BLaER1 (cell line): ENCODE results near the gene PLXNA4.

Source experiments
- H3K27ac ChIP-seq: shearing (Covaris generic); formaldehyde crosslinking; 2 replicates; pipeline ENCODE4 v1.8.1; 2022
- H3K27me3 ChIP-seq: shearing (Covaris generic); formaldehyde crosslinking; 2 replicates; pipeline ENCODE4 v1.8.1; 2022
- H3K36me3 ChIP-seq: shearing (Covaris generic); formaldehyde crosslinking; 2 replicates; pipeline ENCODE4 v1.8.1; 2022
- H3K4me1 ChIP-seq: shearing (Covaris generic); formaldehyde crosslinking; 2 replicates; pipeline ENCODE4 v1.8.1; 2022
- H3K4me2 ChIP-seq: shearing (Covaris generic); formaldehyde crosslinking; 2 replicates; pipeline ENCODE4 v1.8.1; 2022
- H3K4me3 ChIP-seq: shearing (Covaris generic); formaldehyde crosslinking; 2 replicates; pipeline ENCODE4 v1.8.1; 2022
- H3K9ac ChIP-seq: shearing (Covaris generic); formaldehyde crosslinking; 2 replicates; pipeline ENCODE4 v1.8.1; 2022
- H3K9me3 ChIP-seq: shearing (Covaris generic); formaldehyde crosslinking; 2 replicates; pipeline ENCODE4 v1.8.1; 2022
- H4K20me1 ChIP-seq: shearing (Covaris generic); formaldehyde crosslinking; 2 replicates; pipeline ENCODE4 v1.8.1; 2022
- Cebpa-rat ChIP-seq: shearing (Covaris generic); IDR thresholded peaks from 2 replicates; pipeline ENCODE4 v1.8.1; 2022

PLXNA4 gene

GRCh38 chr7:132554446-132554845, 21.8 kb downstream of the PLXNA4 start:
- peaks cover 5% of the 10 kb centered on the region; the same call in 1 of the 2 replicates for H3K27me3 ChIP-seq
- no peak overlapping the region for H3K27ac ChIP-seq
- no peak for TF ChIP-seq Cebpa-rat
- H3K4me3 ChIP-seq = no peak overlapping the region
- H3K4me1 ChIP-seq = no peaks in the 10 kb centered on the region
- peaks cover 18% of the 10 kb centered on the region for H3K9me3 ChIP-seq
- no peaks in the 10 kb centered on the region for H4K20me1 ChIP-seq
- H3K4me2 ChIP-seq = no peak overlapping the region
- no peak overlapping the region for H3K9ac ChIP-seq
- no peaks in the 10 kb centered on the region for H3K36me3 ChIP-seq

GRCh38 chr7:132553031-132553430, 23.2 kb downstream of the PLXNA4 start:
- H3K4me1 ChIP-seq = no peaks in the 10 kb centered on the region
- no peak overlapping the region for H3K9ac ChIP-seq
- H4K20me1 ChIP-seq = no peaks in the 10 kb centered on the region
- TF ChIP-seq Cebpa-rat = no peak
- no peak overlapping the region for H3K4me2 ChIP-seq
- H3K27me3 ChIP-seq = no peaks in the 10 kb centered on the region
- no peak overlapping the region for H3K27ac ChIP-seq
- no peak overlapping the region for H3K4me3 ChIP-seq
- peaks cover 18% of the 10 kb centered on the region for H3K9me3 ChIP-seq
- no peaks in the 10 kb centered on the region for H3K36me3 ChIP-seq

GRCh38 chr7:132551886-132552285, 24.4 kb downstream of the PLXNA4 start:
- no peak overlapping the region for H3K4me2 ChIP-seq
- no peaks in the 10 kb centered on the region for H3K27me3 ChIP-seq
- no peak overlapping the region for H3K4me3 ChIP-seq
- H3K36me3 ChIP-seq = no peaks in the 10 kb centered on the region
- H3K4me1 ChIP-seq = no peaks in the 10 kb centered on the region
- no peaks in the 10 kb centered on the region for H4K20me1 ChIP-seq
- H3K9ac ChIP-seq = no peak overlapping the region
- peaks cover 18% of the 10 kb centered on the region for H3K9me3 ChIP-seq
- H3K27ac ChIP-seq = no peak overlapping the region
- TF ChIP-seq Cebpa-rat = no peak

GRCh38 chr7:132551439-132551838, 24.8 kb downstream of the PLXNA4 start:
- TF ChIP-seq Cebpa-rat = no peak
- Histone ChIP-seq H3K9ac (no peak overlapping the region), H4K20me1 (no peaks in the 10 kb centered on the region), H3K27ac (no peak overlapping the region), H3K9me3 (peaks cover 18% of the 10 kb centered on the region), H3K36me3 (no peaks in the 10 kb centered on the region), H3K4me1 (no peaks in the 10 kb centered on the region), H3K4me3 (no peak overlapping the region), H3K4me2 (no peak overlapping the region), H3K27me3 (no peaks in the 10 kb centered on the region)

- H3K4me1 ChIP-seq = no peaks in the 10 kb centered on the region
- H3K36me3 ChIP-seq = no peaks in the 10 kb centered on the region
- no peak overlapping the region for H3K4me3 ChIP-seq
- H3K4me2 ChIP-seq = no peak overlapping the region
- H3K9ac ChIP-seq = no peak overlapping the region
- H3K9me3 ChIP-seq = peaks cover 18% of the 10 kb centered on the region
- H3K27ac ChIP-seq = no peak overlapping the region
- no peaks in the 10 kb centered on the region for H3K27me3 ChIP-seq
- no peaks in the 10 kb centered on the region for H4K20me1 ChIP-seq
- TF ChIP-seq Cebpa-rat = no peak
Measured at GRCh38 chr7:132548489-132549078, 27.7 kb downstream of the PLXNA4 start.

GRCh38 chr7:132547821-132548220, 28.4 kb downstream of the PLXNA4 start:
- TF ChIP-seq Cebpa-rat = no peak
- Histone ChIP-seq H3K4me2 (no peak overlapping the region), H3K9ac (no peak overlapping the region), H3K4me3 (no peak overlapping the region), H3K36me3 (no peaks in the 10 kb centered on the region), H3K4me1 (no peaks in the 10 kb centered on the region), H3K27me3 (no peaks in the 10 kb centered on the region), H4K20me1 (no peaks in the 10 kb centered on the region), H3K27ac (no peak overlapping the region), H3K9me3 (peaks cover 18% of the 10 kb centered on the region)

- Histone ChIP-seq H3K9ac (no peak overlapping the region), H3K4me2 (no peak overlapping the region), H3K36me3 (no peaks in the 10 kb centered on the region), H3K4me3 (no peak overlapping the region), H3K27me3 (no peaks in the 10 kb centered on the region), H3K9me3 (peaks cover 12% of the 10 kb centered on the region), H4K20me1 (no peaks in the 10 kb centered on the region), H3K4me1 (no peaks in the 10 kb centered on the region), H3K27ac (no peak overlapping the region)
- no peak for TF ChIP-seq Cebpa-rat
Measured at GRCh38 chr7:132546366-132547127, 29.7 kb downstream of the PLXNA4 start.

- H3K4me1 ChIP-seq = no peaks in the 10 kb centered on the region
- no peak for TF ChIP-seq Cebpa-rat
- H3K9me3 ChIP-seq = peaks cover 4% of the 10 kb centered on the region
- no peak overlapping the region for H3K9ac ChIP-seq
- H3K27ac ChIP-seq = no peak overlapping the region
- no peak overlapping the region for H3K4me2 ChIP-seq
- no peaks in the 10 kb centered on the region for H4K20me1 ChIP-seq
- no peaks in the 10 kb centered on the region for H3K27me3 ChIP-seq
- H3K36me3 ChIP-seq = no peaks in the 10 kb centered on the region
- no peak overlapping the region for H3K4me3 ChIP-seq
Measured at GRCh38 chr7:132545756-132546155, 30.5 kb downstream of the PLXNA4 start.

- no peaks in the 10 kb centered on the region for H4K20me1 ChIP-seq
- H3K4me3 ChIP-seq = no peak overlapping the region
- H3K9ac ChIP-seq = no peak overlapping the region
- H3K27me3 ChIP-seq = no peaks in the 10 kb centered on the region
- no peaks in the 10 kb centered on the region for H3K9me3 ChIP-seq
- H3K4me1 ChIP-seq = no peaks in the 10 kb centered on the region
- no peak for TF ChIP-seq Cebpa-rat
- H3K4me2 ChIP-seq = no peak overlapping the region
- H3K27ac ChIP-seq = no peak overlapping the region
- H3K36me3 ChIP-seq = no peaks in the 10 kb centered on the region
Measured at GRCh38 chr7:132544999-132545398, 31.3 kb downstream of the PLXNA4 start.

- Histone ChIP-seq H3K4me1 (no peaks in the 10 kb centered on the region), H3K9ac (no peak overlapping the region), H3K4me2 (no peak overlapping the region), H3K9me3 (no peaks in the 10 kb centered on the region), H3K27me3 (no peaks in the 10 kb centered on the region), H3K36me3 (no peaks in the 10 kb centered on the region), H4K20me1 (no peaks in the 10 kb centered on the region), H3K27ac (no peak overlapping the region), H3K4me3 (no peak overlapping the region)
- no peak for TF ChIP-seq Cebpa-rat
Measured at GRCh38 chr7:132544025-132544424, 32.2 kb downstream of the PLXNA4 start.
